Measurements from ENCODE around the gene ROR1. TPM values are rescaled to one million over a fixed set of nuclear protein-coding genes. Genes with fewer than 3 reads are reported as not detected.

The ROR1 gene
- total RNA-seq, 6 experiments from 2014 or later, result 0.04 to 0.58 (median 0.37) TPM

- ATAC-seq, result no peak
- H3K27me3 ChIP-seq, result no peaks in the 10 kb centered on the region
- no peak for TF ChIP-seq POLR2A (IDR thresholded peaks at IDR 0.05)
- no peaks in the 10 kb centered on the region for H3K36me3 ChIP-seq
- intact Hi-C loops (cut with DNase I), result no loop called here
- WGBS (ENCODE audit: insufficient coverage, low coverage, low lambda C conversion rate, missing lambda C conversion rate), result 81% methylated on average over 11 of the region's 11 CpGs
- no peak for DNase-seq
- H3K27ac ChIP-seq, result no peak overlapping the region
- no peaks in the 10 kb centered on the region for H3K9me3 ChIP-seq
- no peak overlapping the region for H3K4me3 ChIP-seq
- H3K4me1 ChIP-seq, result no peaks in the 10 kb centered on the region
These were observed 55.8 kb downstream of the ROR1 start for GRCh38 chr1:63829349-63830327.

- H3K4me3 ChIP-seq, result no peak overlapping the region
- H3K4me1 ChIP-seq, result no peaks in the 10 kb centered on the region
- ATAC-seq (no peak), DNase-seq (no peak)
- H3K27me3 ChIP-seq, result no peaks in the 10 kb centered on the region
- H3K36me3 ChIP-seq, result no peaks in the 10 kb centered on the region
- intact Hi-C loops (cut with DNase I), result no loop called here
- H3K9me3 ChIP-seq, result no peaks in the 10 kb centered on the region
- WGBS (ENCODE audit: insufficient coverage, low coverage, low lambda C conversion rate, missing lambda C conversion rate), result 71% methylated on average over 1 of the region's 1 CpG
- TF ChIP-seq POLR2A (IDR thresholded peaks at IDR 0.05) (no peak), CTCF (IDR thresholded peaks at IDR 0.05) (no peak)
- no peak overlapping the region for H3K27ac ChIP-seq
These were observed 57.6 kb downstream of the ROR1 start for GRCh38 chr1:63831409-63831808.

- H3K4me3 ChIP-seq, result no peak overlapping the region
- TF ChIP-seq POLR2A (IDR thresholded peaks at IDR 0.05) (no peak), CTCF (IDR thresholded peaks at IDR 0.05) (no peak)
- ATAC-seq (no peak), DNase-seq (no peak)
- no peaks in the 10 kb centered on the region for H3K9me3 ChIP-seq
- H3K27ac ChIP-seq, result no peak overlapping the region
- H3K36me3 ChIP-seq, result no peaks in the 10 kb centered on the region
- no peaks in the 10 kb centered on the region for H3K4me1 ChIP-seq
- 52% methylated on average over 7 of the region's 7 CpGs for WGBS (ENCODE audit: insufficient coverage, low coverage, low lambda C conversion rate, missing lambda C conversion rate)
- intact Hi-C loops (cut with DNase I), result no loop called here
- H3K27me3 ChIP-seq, result no peaks in the 10 kb centered on the region
These were observed 59.7 kb downstream of the ROR1 start for GRCh38 chr1:63833363-63834119.

- WGBS (ENCODE audit: insufficient coverage, low coverage, low lambda C conversion rate, missing lambda C conversion rate), result 44% methylated on average over 1 of the region's 1 CpG
- H3K27me3 ChIP-seq, result no peaks in the 10 kb centered on the region
- ATAC-seq, result no peak
These were observed 61.3 kb downstream of the ROR1 start for GRCh38 chr1:63835128-63835527.

More at GRCh38 chr1:63835128-63835527, 61.3 kb downstream of the ROR1 start:
- TF ChIP-seq CTCF (IDR thresholded peaks at IDR 0.05) (no peak), POLR2A (IDR thresholded peaks at IDR 0.05) (no peak)
- H3K27ac ChIP-seq, result no peak overlapping the region
- intact Hi-C loops (cut with DNase I), result no loop called here
- H3K36me3 ChIP-seq, result no peaks in the 10 kb centered on the region
- DNase-seq, result no peak
- no peaks in the 10 kb centered on the region for H3K4me1 ChIP-seq
- H3K4me3 ChIP-seq, result no peak overlapping the region
- no peaks in the 10 kb centered on the region for H3K9me3 ChIP-seq

All from right lobe of liver (tissue), 6 donors.